OCI-LY3 (cell line): ENCODE measurements around the gene NLRC4.

Experiments used
- H2AFZ ChIP-seq: fragments of 200-600, 300-600 bp; shearing (Covaris generic); 2 replicates; pipeline ENCODE4 v1.6.0; 2014; ENCODE audit warnings: antibody characterized with exemption, low read depth, low read length
- H3K27ac ChIP-seq: fragments of 200-600, 300-600 bp; sonication (generic); 2 replicates; pipeline ENCODE4 v1.5.1; 2014; ENCODE audit warnings: mild to moderate bottlenecking, low read length, moderate library complexity, mixed read lengths
- H3K27me3 ChIP-seq: fragments of 200-600, 300-600 bp; sonication (generic); 2 replicates; pipeline ENCODE4 v1.6.1; 2014; ENCODE audit warnings: low read depth, low read length, mixed read lengths
- H3K36me3 ChIP-seq: fragments of 200-600, 300-600 bp; sonication (generic); replicated peaks from 2 replicates; pipeline ENCODE3; 2014; ENCODE audit warnings: low read depth, low read length, mixed read lengths
- H3K4me1 ChIP-seq: fragments of 300-600, 200-600 bp; sonication (generic); 2 replicates; pipeline ENCODE4 v1.6.1; 2014; ENCODE audit warnings: low read length, mixed read lengths
- H3K4me2 ChIP-seq: fragments of 200-600, 300-600 bp; sonication (generic); 2 replicates; pipeline ENCODE4 v1.6.1; 2014; ENCODE audit warnings: low read length, mixed read lengths
- H3K4me3 ChIP-seq: fragments of 300-600, 200-600 bp; sonication (generic); 2 replicates; pipeline ENCODE4 v1.5.1; 2014; ENCODE audit warnings: antibody characterized with exemption, mild to moderate bottlenecking, low read length, moderate library complexity
- H3K79me2 ChIP-seq: fragments of 300-600, 200-600 bp; shearing (Covaris generic); 2 replicates; pipeline ENCODE4 v1.6.1; 2014; ENCODE audit warnings: mild to moderate bottlenecking, low read length, mixed read lengths
- H3K9ac ChIP-seq: fragments of 300-600, 200-600 bp; shearing (Covaris generic); 2 replicates; pipeline ENCODE4 v1.6.0; 2014; ENCODE audit warnings: mild to moderate bottlenecking, low read length, moderate library complexity
- H3K9me3 ChIP-seq: fragments of 200-600, 300-600 bp; shearing (Covaris generic); 2 replicates; pipeline ENCODE4 v1.6.1; 2014; ENCODE audit warnings: low read length, mixed read lengths; ENCODE audit not compliant: insufficient read depth
- H4K20me1 ChIP-seq: fragments of 200-600, 300-600 bp; sonication (generic); 2 replicates; pipeline ENCODE4 v1.6.1; 2016; ENCODE audit warnings: low read length, mixed read lengths; ENCODE audit not compliant: insufficient read depth
- EZH2phosphoT487 ChIP-seq: fragments of 200-600 bp; shearing (Covaris generic); IDR thresholded peaks from 2 replicates; pipeline ENCODE4 v1.6.1; 2018; ENCODE audit warnings: antibody characterized with exemption, mixed run types, low read depth
- TF ChIP-seq, protein P1 (sequence below): fragments of 200-600, 300-600 bp; sonication (generic); IDR thresholded peaks from 2 replicates; pipeline ENCODE4 v1.5.1; 2014; ENCODE audit warnings: antibody characterized with exemption, low read length, low read depth

NLRC4 gene

DNA sequence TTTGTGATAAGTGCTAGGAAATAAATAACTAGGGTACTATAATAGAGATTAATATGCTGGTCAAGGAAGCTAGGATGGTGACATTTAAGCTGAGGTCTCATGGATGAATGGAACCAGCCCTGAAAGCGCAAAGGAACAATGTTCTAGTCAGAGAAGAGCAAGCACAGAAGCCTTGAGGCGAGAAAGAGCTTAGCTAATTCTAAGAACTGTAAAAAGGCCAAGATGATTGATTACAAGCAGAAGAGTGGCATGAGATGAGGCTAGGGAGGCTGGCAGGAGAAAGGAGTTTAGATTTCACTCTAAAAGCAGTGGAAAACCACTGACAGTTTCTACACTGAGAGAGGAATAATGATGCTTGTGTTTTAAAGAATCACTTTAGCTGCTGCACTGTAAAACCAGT is 9.6 kb upstream of the NLRC4 start:
- no peak overlapping the region for H2AFZ ChIP-seq
- H4K20me1 ChIP-seq = no peaks in the 10 kb centered on the region
- no peaks in the 10 kb centered on the region for H3K9me3 ChIP-seq
- H3K27me3 ChIP-seq = no peaks in the 10 kb centered on the region
- no peaks in the 10 kb centered on the region for H3K36me3 ChIP-seq
- no peak overlapping the region for H3K4me2 ChIP-seq
- H3K9ac ChIP-seq = no peak overlapping the region
- H3K4me3 ChIP-seq = no peak overlapping the region
- peaks cover 12% of the 10 kb centered on the region for H3K4me1 ChIP-seq
- H3K79me2 ChIP-seq = peaks cover 16% of the 10 kb centered on the region
- TF ChIP-seq EZH2phosphoT487 = no peak
- TF ChIP-seq, protein P1, sequence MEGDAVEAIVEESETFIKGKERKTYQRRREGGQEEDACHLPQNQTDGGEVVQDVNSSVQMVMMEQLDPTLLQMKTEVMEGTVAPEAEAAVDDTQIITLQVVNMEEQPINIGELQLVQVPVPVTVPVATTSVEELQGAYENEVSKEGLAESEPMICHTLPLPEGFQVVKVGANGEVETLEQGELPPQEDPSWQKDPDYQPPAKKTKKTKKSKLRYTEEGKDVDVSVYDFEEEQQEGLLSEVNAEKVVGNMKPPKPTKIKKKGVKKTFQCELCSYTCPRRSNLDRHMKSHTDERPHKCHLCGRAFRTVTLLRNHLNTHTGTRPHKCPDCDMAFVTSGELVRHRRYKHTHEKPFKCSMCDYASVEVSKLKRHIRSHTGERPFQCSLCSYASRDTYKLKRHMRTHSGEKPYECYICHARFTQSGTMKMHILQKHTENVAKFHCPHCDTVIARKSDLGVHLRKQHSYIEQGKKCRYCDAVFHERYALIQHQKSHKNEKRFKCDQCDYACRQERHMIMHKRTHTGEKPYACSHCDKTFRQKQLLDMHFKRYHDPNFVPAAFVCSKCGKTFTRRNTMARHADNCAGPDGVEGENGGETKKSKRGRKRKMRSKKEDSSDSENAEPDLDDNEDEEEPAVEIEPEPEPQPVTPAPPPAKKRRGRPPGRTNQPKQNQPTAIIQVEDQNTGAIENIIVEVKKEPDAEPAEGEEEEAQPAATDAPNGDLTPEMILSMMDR = no peak
- no peak overlapping the region for H3K27ac ChIP-seq

DNA sequence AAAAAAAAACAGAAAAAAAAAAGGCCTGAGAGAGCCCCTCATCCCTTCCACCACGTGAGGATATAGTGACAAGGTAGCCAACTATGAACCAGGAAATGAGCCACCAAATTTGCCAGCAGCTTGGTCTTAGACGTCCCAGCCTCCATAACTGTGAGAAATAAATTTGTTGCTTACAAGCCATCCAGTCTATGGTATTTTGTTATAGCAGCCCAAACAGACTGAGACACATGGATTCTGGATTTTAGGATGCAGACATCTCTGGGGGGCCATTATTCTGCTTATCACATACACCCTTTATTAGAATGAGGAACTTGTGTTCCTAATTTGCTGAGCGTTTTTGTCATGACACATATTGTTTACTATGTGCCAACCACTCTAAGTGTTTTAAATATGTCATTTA is 7.6 kb upstream of the NLRC4 start:
- Histone ChIP-seq H3K79me2 (no peaks in the 10 kb centered on the region), H3K4me1 (peaks cover 4% of the 10 kb centered on the region), H3K27me3 (no peaks in the 10 kb centered on the region), H3K9me3 (no peaks in the 10 kb centered on the region), H4K20me1 (no peaks in the 10 kb centered on the region), H3K9ac (no peak overlapping the region), H3K4me3 (no peak overlapping the region), H3K27ac (no peak overlapping the region), H3K36me3 (no peaks in the 10 kb centered on the region), H3K4me2 (no peak overlapping the region), H2AFZ (no peak overlapping the region)
- TF ChIP-seq, protein P1 = no peak
- TF ChIP-seq EZH2phosphoT487 = no peak

DNA sequence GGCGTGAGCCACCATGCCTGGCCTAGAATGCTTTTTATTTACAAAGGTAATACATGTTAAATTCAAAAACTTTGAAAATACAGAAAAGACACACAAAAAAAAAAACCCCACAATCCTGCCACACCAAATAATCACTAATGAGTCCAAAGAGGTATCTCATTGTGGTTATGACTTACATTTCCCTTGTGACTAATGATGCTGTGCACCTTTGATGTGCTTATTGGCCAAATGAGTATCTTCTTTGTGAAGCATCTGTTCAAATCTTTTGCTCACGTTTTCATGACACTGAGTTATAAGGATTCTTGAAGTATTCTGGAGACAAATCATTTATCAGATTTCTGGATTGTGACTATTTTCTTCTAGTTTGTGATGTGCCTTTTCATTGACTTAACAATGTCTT is 6.4 kb upstream of the NLRC4 start:
- Histone ChIP-seq H3K9me3 (no peaks in the 10 kb centered on the region), H3K4me3 (no peak overlapping the region), H4K20me1 (no peaks in the 10 kb centered on the region), H3K4me2 (no peak overlapping the region), H3K27ac (no peak overlapping the region), H2AFZ (no peak overlapping the region), H3K27me3 (no peaks in the 10 kb centered on the region), H3K4me1 (no peaks in the 10 kb centered on the region), H3K79me2 (no peaks in the 10 kb centered on the region), H3K9ac (no peak overlapping the region), H3K36me3 (no peaks in the 10 kb centered on the region)
- TF ChIP-seq, protein P1 = no peak
- no peak for TF ChIP-seq EZH2phosphoT487

DNA sequence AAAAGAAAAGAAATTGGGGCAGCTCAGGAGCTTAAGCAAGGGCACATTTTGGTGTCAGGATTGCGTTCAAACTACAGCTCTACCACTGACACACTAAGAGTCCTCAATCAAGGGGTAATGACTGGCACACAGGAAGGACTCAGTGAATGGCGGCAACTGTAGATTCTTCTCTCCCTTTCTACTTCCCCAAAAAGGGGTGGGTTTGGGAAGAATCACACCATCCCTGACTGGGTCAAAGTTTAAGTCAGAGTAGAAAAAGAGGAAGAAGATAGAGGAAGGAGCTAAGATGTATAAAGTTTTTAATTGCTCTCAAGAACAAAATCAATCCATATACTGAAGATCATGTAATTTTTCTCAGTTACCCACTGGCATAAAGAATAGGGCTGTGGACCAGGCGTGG is 2.6 kb downstream of the NLRC4 start:
- no peak overlapping the region for H3K27ac ChIP-seq
- 0 out of 2 replicates have a peak overlapping the region, but pooled peaks have one; percentile 10 for H3K4me2 ChIP-seq
- no peaks in the 10 kb centered on the region for H3K36me3 ChIP-seq
- no peaks in the 10 kb centered on the region for H3K79me2 ChIP-seq
- H3K4me1 ChIP-seq = peaks cover 19% of the 10 kb centered on the region
- H3K9me3 ChIP-seq = no peaks in the 10 kb centered on the region
- no peaks in the 10 kb centered on the region for H4K20me1 ChIP-seq
- no peaks in the 10 kb centered on the region for H3K27me3 ChIP-seq
- no peak overlapping the region for H3K4me3 ChIP-seq
- no peak overlapping the region for H3K9ac ChIP-seq
- no peak for TF ChIP-seq EZH2phosphoT487
- no peak overlapping the region for H2AFZ ChIP-seq

DNA sequence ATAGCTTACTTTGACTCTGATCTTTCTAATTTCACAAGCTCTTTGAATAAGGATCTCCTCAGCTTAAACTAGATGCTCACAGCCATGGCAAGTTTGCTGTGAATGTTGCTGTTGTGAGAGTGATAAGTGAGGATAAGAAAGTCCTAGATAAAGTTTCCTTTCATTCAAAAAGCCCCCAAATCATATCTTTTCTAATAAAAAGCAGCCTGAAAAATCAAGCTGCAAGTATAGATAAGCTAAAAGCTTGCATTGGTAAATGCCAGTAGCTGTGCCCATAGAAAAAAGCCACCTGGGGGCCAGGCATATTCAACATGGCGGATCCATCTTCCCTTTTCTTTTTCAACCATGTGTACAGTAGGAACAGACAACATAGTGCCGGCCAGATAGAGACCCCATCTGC is 4.3 kb downstream of the NLRC4 start:
- Histone ChIP-seq H4K20me1 (no peaks in the 10 kb centered on the region), H3K4me1 (peaks cover 19% of the 10 kb centered on the region), H3K27ac (no peak overlapping the region), H3K4me3 (no peak overlapping the region), H2AFZ (no peak overlapping the region), H3K79me2 (no peaks in the 10 kb centered on the region), H3K9ac (no peak overlapping the region), H3K27me3 (no peaks in the 10 kb centered on the region), H3K36me3 (no peaks in the 10 kb centered on the region), H3K4me2 (no peak overlapping the region), H3K9me3 (no peaks in the 10 kb centered on the region)
- no peak for TF ChIP-seq EZH2phosphoT487
